HepG2 (cell line): ENCODE measurements around the gene PRKCE. TPM values are rescaled to one million over a fixed set of nuclear protein-coding genes. Genes with fewer than 3 reads are reported as not detected.

Experiments
- CENPX ChIP-seq: sonication (generic); formaldehyde crosslinking; IDR thresholded peaks from 2 replicates; pipeline ENCODE4 v1.9.0; 2021; ENCODE audit warnings: mild to moderate bottlenecking, missing genetic modification reagents, moderate library complexity
- MED13 ChIP-seq: sonication (generic); formaldehyde crosslinking; IDR thresholded peaks from 2 replicates; pipeline ENCODE4 v1.5.0; 2020; ENCODE audit warnings: missing genetic modification reagents
- POGZ ChIP-seq: sonication (generic); formaldehyde crosslinking; IDR thresholded peaks from 2 replicates; pipeline ENCODE4 v1.4.0; 2020; ENCODE audit warnings: mild to moderate bottlenecking, missing genetic modification reagents
- SIX1 ChIP-seq: sonication (generic); formaldehyde crosslinking; IDR thresholded peaks from 2 replicates; pipeline ENCODE4 v1.4.0; 2020; ENCODE audit warnings: missing genetic modification reagents, borderline replicate concordance
- ZKSCAN5 ChIP-seq: sonication (generic); formaldehyde crosslinking; IDR thresholded peaks from 2 replicates; pipeline ENCODE4 v1.5.1; 2020; ENCODE audit warnings: mild to moderate bottlenecking, missing genetic modification reagents
- ZNF276 ChIP-seq: sonication (generic); formaldehyde crosslinking; IDR thresholded peaks from 2 replicates; pipeline ENCODE4 v1.4.0; 2020; ENCODE audit warnings: mild to moderate bottlenecking, low read depth, missing genetic modification reagents
- ZNF282 ChIP-seq: fragments of 450-650 bp; IDR thresholded peaks from 2 replicates; pipeline ENCODE4 v1.6.1; 2018; ENCODE audit not compliant: partially characterized antibody
- ZNF503 ChIP-seq: sonication (generic); formaldehyde crosslinking; IDR thresholded peaks from 2 replicates; pipeline ENCODE4 v1.4.0; 2020; ENCODE audit warnings: missing genetic modification reagents
- ZNF558 ChIP-seq: sonication (generic); formaldehyde crosslinking; IDR thresholded peaks from 2 replicates; pipeline ENCODE4 v1.9.0; 2022; ENCODE audit warnings: mild to moderate bottlenecking, missing genetic modification reagents, borderline replicate concordance
- ZNF672 ChIP-seq: sonication (generic); formaldehyde crosslinking; IDR thresholded peaks from 2 replicates; pipeline ENCODE4 v1.8.1; 2022; ENCODE audit warnings: missing genetic modification reagents
- polyA plus RNA-seq, 8 experiments: library from polyadenylated mRNA; depleted of rRNA in 3 of 8; stranded (reverse) in 7 of 8; unstranded in 1 of 8; fragments of >200 nt; fragmentation: Illumina TruSeq in 4 of 8; extraction: Trizol in 4 of 8; gene quantifications; 2 replicates each; pipeline versions ENCODE4 v1.2.1 to v1.2.3, GENCODE V29; 2011 to 2016; ENCODE audit warnings: low read depth in 4 of 8, missing spikeins in 1 of 8, mixed read lengths in 1 of 8; ENCODE audit not compliant: insufficient read depth in 1 of 8
- total RNA-seq, 5 experiments: library from RNA; depleted of rRNA; stranded (reverse); fragments of >200 nt; fragmentation: Illumina TruSeq; extraction: Trizol; gene quantifications; 2 replicates each; pipeline ENCODE4 v1.2.3, GENCODE V29; 2016; ENCODE audit warnings: low read depth in 1 of 5
- TF ChIP-seq, protein P1 (sequence below): sonication (generic); formaldehyde crosslinking; IDR thresholded peaks from 2 replicates; pipeline ENCODE4 v1.5.0; 2020; ENCODE audit warnings: missing genetic modification reagents, mild to moderate bottlenecking, borderline replicate concordance
- TF ChIP-seq, protein P2 (sequence below): sonication (generic); formaldehyde crosslinking; conservative IDR thresholded peaks from 2 replicates; pipeline ENCODE4 v1.4.0; 2020; ENCODE audit warnings: missing genetic modification reagents

Gene PRKCE
- total and polyA plus RNA-seq, 2 of the 13 experiments (the other 11 are each of a cell fraction or from before 2014, with no cell fraction given), result 1.0 to 3.9 TPM

- no peak for TF ChIP-seq MED13 (CRISPR knock-in tag)
- TF ChIP-seq, protein P1, sequence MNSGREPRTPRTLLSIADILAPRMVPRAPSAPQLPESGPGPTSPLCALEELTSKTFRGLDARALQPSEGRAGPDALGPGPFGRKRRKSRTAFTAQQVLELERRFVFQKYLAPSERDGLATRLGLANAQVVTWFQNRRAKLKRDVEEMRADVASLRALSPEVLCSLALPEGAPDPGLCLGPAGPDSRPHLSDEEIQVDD (CRISPR knock-in tag), result no peak
- TF ChIP-seq ZNF672 (CRISPR knock-in tag), result no peak
- TF ChIP-seq, protein P2, sequence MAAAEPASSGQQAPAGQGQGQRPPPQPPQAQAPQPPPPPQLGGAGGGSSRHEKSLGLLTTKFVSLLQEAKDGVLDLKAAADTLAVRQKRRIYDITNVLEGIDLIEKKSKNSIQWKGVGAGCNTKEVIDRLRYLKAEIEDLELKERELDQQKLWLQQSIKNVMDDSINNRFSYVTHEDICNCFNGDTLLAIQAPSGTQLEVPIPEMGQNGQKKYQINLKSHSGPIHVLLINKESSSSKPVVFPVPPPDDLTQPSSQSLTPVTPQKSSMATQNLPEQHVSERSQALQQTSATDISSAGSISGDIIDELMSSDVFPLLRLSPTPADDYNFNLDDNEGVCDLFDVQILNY (CRISPR knock-in tag), result no peak
- no peak for TF ChIP-seq ZNF503 (CRISPR knock-in tag)
- TF ChIP-seq POGZ, result no peak
- no peak for TF ChIP-seq ZNF558 (CRISPR knock-in tag)
- TF ChIP-seq ZNF276, result no peak
- TF ChIP-seq CENPX, result no peak
- TF ChIP-seq ZKSCAN5 (CRISPR knock-in tag), result no peak
- no peak for TF ChIP-seq SIX1
- no peak for TF ChIP-seq ZNF282
Measured at GRCh38 chr2:45833968-45834344, 182.5 kb downstream of the PRKCE start (continued).
